Myocyte (in vitro differentiated cells): ENCODE measurements around the gene RBM39. TPM values are rescaled to one million over a fixed set of nuclear protein-coding genes. Genes with fewer than 3 reads are reported as not detected.
"Not testable (repeated sequence)": the region's sequence is repeated elsewhere in the genome, so short reads cannot be mapped to it uniquely, and the experiment has no call there.

ENCODE experiments used
- DNase-seq: peaks from one replicate; pipeline ENCODE4 v3.0.0-alpha.2; 2012; ENCODE audit warnings: low read depth
- total RNA-seq: library from RNA; depleted of rRNA; stranded (reverse); fragments of >200 nt; gene quantifications from 2 replicates; pipeline ENCODE4 v1.2.3, GENCODE V29; 2014

The RBM39 gene
- total RNA-seq, 1 donor from 2014 or later = 218 TPM

GRCh38 chr20:35756404-35756803 lies 14.3 kb upstream of the RBM39 start:
- DNase-seq = no peak

GRCh38 chr20:35750611-35751010 lies 8.6 kb upstream of the RBM39 start:
- DNase-seq = no peak

DNA sequence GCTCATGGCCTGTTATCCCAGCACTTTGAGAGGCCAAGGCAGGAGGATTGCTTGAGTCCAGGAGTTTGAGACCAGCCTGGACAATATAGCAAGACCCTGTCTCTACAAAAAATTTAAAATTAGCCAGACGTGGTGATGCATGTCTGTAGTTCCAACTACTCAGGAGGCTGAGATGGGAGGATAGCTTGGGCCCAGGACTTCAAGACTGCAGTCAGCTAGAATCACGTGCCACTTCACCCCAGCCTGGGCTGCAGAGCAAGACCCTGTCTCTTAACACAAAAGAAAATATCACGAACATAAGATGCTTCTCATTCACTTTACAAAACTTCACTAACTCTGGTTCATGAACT lies 2.4 kb upstream of the RBM39 start:
- not testable (repeated sequence) for DNase-seq

DNA sequence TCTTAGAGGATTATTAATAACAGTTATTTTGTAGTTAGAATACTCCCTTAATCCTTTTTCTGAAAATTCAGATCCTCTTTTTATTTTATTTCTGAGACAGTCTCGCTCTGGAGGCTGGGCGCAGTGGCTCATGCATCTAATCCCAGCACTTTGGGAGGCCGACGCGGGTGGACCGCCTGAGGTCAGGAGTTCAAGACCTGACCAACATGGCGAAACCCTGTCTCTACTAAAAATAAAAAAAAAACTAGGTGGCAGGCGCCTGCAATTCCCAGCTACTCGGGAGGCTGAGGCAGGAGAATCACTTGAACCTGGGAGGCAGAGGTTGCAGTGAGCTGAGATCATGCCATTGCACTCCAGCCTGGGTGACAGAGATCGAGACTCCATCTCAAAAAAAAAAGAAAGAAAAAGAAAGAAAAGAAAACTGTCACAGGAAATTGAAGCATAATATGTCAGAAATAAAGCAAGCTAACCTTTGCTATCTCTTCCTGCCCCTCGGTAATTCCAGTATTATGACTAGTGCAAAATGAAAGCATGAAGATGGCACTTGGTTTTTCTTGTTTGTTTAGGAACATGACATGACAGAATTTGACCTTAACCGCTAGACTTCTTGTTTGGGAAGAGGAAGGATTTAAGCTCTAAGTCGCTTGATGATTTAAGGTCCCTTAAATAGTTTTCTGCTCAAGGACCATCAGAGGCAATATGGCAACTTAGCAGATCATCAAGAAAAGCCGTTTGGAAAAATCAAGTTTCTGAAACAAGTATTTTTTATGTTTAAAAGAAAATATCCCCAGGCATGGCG lies 1.8 kb upstream of the RBM39 start:
- peak; percentile 27 for DNase-seq

DNA sequence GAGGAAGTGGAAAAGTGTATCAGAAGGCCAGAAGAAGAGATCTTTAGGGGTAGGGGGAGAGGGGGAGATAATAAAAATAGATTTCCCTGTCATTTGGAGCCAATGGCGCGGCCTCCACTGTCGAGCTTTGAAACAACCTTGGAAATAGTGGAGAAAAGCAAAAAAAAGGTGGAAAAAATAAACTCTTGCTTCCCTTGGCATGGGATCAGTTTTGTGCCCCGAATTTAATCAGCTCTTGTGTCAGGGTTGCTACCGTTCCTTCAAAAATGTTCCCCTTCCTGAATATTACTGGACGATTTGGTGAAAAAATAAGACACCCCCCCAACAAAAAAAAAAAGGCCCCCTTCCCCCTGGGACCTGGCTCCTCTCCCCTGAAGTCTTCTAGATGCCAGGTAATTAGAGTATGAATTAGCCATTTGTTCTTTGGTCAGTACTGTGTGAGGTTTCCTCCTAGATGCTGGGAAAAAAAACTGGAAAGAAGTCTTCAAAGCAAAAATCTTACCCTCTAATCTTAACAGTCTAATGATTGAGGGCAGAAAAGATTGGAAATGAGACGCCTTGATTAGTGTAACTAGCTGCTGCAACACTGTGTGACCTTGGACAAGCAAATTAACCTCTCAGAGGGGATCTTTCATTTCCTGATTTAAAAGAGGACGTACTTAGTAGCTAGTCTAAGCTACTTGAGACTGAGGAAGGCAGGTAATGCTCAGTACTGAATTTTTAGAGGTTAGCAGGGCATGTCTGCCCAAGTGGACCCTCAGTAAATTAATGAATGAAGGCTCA lies 872 bp upstream of the RBM39 start:
- DNase-seq = peak; percentile 26

- DNase-seq = peak; percentile 24
These were observed 2.5 kb downstream of the RBM39 start for GRCh38 chr20:35739294-35740163.

DNA sequence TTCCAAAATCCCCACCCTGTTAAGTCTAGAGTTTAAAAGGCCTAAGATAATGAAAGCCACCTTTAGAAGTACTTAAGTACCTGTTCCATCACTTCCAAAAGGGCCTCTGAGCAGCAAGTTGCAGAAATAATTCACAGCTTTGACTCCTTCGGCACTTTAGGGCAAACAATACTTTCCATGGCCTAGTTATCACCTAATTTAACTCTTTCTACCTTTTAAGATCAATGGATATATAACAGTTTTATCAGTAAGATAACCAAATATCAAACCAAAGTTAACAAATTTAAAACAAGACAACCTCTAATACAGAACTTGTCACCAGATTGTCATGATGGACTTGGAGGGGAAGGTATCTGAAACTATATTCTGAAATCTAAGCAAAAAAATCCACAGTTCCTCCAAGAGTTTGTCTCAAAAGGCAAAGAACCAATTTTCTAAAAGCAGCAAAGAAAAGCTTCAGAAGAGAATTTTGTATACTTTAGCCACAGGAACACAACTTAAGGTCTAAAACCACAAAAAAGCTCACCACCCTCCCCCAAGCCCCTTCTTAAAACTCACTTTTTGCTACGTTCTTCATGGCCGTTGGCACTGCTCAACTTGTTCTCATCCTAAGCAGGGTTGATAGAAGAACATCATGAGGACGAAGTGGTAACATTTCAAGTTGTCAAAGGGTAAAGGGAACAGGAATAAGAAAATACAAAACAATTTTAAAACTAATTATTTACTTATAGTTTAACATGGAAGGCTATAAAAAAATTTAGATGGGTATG lies 3.5 kb downstream of the RBM39 start:
- no peak for DNase-seq

DNA sequence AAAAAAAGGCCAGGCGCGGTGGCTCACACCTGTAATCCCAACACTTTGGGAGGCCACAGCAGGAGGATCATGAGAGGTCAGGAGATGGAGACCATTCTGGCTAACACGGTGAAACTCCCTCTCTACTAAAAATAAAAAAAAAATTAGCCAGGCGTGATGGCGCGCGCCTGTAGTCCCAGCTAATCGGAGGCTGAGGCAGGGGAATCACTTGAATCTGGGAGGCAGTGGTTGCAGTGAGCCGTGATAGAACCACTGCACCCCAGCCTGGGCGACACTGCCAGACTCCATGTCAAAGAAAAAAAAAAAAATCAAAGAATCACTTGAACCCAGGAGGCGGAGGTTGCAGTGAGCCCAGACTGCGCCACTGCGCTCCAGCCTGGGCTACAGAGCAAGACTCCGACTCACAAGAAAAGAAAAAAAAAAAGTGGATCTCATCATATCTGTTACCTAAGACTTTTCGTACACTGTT lies 4.2 kb downstream of the RBM39 start:
- DNase-seq = no peak

DNA sequence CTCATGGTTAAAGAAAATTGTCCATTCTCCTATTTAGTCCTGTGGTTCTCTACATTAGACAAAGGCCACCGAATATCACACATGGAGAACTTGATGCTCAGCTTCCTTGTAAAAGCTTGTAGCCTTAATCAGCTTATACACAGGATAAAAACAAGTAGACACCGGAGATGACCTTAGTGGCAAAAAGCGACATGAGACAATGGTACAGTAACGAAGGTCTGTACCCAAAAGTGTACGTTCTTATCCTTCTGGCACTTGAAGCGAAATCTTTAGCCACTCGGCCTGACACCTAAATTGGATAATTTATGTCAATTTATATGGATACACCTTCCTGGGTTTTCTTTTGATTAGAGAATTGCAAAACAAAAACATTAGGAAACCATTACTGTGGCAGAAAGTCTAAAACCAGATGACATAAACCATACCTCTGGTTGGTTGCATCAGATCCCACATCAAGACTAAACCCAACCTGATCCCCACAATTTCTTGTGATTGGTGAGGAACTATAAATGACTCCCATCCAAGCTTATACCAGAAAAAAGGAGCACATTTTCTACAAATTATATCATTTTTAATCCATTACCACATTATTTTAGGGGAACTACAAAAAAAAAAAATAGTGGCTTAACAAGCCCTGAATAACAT lies 6.1 kb downstream of the RBM39 start:
- no peak for DNase-seq

GRCh38 chr20:35734777-35735649 lies 7.0 kb downstream of the RBM39 start:
- DNase-seq = no peak

DNA sequence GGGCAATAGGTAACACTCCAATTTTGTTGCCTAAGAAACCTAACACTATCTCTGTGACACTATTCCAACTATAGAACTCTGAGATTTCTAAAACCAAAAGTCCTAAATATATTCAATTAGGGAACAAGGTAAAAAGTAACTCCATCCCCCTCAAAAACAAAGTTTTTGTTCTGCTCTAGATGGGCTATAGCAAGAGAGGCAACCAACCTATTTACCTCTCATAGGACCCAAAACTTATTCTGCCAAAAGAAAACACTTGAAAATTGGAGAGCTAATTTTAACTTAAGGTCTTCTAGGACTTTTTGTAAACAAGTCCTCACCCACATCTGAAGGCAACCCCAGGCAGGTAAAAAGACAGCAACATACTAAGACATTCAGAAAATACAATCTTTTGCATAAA lies 7.7 kb downstream of the RBM39 start:
- DNase-seq = no peak

DNA sequence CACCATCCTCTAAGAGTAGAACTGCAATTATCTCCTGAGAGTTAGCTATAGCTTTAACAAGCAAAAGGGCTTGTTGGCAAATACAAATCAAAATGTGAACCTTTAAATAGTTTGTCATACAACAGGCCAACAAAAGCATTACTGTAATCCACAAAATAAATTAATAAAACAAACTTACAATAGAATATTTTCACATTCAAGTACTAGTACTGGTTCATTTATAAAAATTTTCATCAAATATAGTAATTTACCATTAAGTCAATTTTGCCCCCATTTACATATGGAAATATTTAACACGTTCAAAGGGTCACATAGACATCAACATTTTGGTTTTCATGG lies 9.4 kb downstream of the RBM39 start:
- no peak for DNase-seq

DNA sequence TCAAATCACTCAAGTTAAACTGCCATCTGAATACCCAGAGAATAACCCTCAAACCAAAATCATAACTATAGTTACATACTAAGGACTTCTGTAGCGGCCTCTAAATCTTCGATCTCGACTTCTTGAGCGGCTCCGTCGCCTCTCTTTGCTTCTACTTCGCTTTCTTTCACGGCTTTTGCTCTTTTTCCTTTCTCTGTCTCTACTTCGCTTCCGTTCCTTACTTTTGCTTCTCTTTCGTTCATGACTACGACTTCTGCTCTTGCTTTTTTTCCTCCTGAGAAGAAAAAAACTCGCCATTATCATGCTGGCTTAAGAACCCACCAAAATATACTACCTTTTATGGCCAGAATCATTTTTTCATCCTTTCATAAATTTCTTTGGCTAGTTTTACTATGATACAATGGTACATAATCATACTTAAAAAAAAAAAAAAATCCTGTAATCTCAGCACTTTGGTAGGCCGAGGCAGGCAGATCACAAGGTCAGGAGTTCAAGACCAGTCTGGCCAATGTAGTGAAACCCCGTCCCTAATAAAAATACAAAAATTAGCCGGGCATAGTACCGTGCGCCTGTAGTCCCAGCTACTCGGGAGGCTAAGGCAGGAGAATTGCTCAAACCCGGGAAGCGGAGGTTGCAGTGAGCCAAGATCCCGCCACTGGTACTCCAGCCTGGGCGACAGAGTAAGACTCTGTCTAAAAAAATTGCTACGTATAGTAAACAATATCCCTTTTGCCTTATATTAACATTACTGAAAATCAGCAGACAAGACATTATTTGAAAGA lies 10.0 kb downstream of the RBM39 start:
- DNase-seq = no peak

DNA sequence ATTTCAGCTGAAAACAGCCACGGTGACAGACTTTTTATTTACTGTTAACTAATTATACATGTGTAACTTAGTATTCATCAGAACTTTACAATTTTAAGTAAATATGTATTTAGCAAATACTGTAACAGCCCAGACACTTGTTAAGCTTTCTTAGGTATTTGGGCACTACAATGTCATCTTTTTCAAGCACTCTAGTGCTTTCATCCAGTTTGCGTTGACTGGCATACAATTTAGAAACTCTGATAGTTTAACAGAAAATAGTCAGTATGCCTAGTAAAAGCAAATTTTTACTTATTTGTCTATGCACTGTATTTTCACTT lies 10.6 kb downstream of the RBM39 start:
- DNase-seq = no peak

GRCh38 chr20:35730583-35731468 lies 11.2 kb downstream of the RBM39 start:
- DNase-seq = no peak

GRCh38 chr20:35729836-35730582 lies 12.1 kb downstream of the RBM39 start:
- no peak for DNase-seq

DNA sequence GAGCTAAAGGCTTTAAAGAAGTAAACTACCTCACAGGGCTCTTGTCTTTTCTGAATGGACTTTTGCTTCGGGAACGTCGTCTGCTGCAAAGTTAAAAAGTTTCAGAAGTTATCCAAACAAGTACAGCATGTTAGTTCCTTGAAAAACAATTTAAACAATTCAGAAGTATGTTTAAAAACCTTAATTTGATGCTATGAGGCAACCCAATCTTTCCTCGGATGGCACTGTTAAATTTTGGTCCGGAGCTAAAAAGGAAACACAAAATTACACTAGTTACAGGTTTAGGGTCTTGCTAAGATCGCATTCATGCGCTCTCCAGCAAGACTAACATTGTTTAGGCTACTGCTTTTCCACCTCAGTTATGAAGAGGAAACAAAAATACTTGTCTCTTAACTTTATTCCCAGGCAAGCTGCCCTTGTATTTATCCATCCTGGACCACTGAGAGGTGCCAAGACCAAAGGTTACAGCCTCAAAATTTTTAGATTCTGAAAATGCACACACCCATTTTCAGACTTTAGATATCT lies 12.7 kb downstream of the RBM39 start:
- DNase-seq = no peak
